Measurements from ENCODE around the gene PPP3CA.

PPP3CA gene

DNA sequence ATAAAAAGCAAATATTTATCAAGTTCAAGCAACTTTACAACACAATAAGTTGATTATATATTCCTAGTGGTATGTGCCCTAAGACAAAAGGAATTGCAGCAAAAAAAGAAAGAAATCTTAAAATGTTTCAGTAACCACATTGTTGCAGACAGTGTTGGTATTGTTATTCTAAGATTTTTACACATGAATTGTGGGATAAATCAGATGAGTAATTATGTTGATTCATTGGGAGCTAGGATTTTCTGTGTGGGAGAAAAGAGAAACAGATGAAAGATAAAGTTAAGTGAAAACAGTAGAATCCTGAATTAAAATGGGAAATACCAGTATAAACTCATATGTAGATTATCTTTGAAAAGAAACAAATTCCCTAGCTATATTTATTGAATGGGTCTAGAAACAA lies 362.4 kb downstream of the PPP3CA start:
- CTCF ChIA-PET: no interaction called here
- Histone ChIP-seq H3K27ac (ENCODE audit: insufficient read depth in 1 of 2, low read depth in 1 of 2, low read length in 2 of 2, poor library complexity in 1 of 2, severe bottlenecking in 2 of 2) (no peak overlapping the region), H3K4me1 (ENCODE audit: control extremely low read depth in 1 of 4, control insufficient read depth in 4 of 4, insufficient read depth in 4 of 4, low read length in 3 of 4) (peaks cover 0 to 5% (median 5%) of the 10 kb centered on the region in 4 experiments), H3K4me3 (ENCODE audit: control insufficient read depth in 1 of 7, extremely low read depth in 1 of 7, insufficient read depth in 4 of 7, low read depth in 2 of 7, low read length in 6 of 7) (no peak overlapping the region), H3K9me3 (ENCODE audit: control extremely low read depth in 1 of 5, control insufficient read depth in 4 of 5, insufficient read depth in 2 of 5, low read depth in 1 of 5, low read length in 4 of 5) (no peaks in the 10 kb centered on the region), H3K36me3 (ENCODE audit: control insufficient read depth in 4 of 4, insufficient read depth in 4 of 4, low read length in 3 of 4) (no peaks in the 10 kb centered on the region), H3K27me3 (replicated peaks in 2 of 5; ENCODE audit: control insufficient read depth in 4 of 5, insufficient read depth in 5 of 5, low read length in 4 of 5) (no peaks in the 10 kb centered on the region)
- DNase-seq: no peak
- POLR2A ChIA-PET: interaction anchor here (0.6 kb wide), 1 partner anchor 547 kb away, joined by 4 read pairs; no protein-coding TSS in a partner anchor

DNA sequence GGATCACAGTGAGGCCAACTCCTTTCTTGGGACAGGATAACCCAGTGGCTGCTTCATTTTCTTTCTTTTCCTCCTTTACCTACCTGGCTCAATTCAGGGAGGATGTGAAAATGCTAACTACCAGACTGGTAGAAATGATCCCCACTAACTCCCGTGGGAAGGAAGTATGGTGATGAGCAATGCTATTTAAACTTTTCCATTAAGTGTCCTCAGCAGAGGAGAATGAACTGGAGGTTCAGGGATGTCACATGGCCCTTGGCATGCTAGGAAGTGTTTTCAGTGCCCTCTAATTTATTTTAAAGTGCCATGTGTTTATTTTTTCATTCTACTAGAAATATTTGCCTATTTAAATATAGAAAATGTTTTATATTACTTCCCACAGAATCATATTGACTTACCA lies 363.9 kb downstream of the PPP3CA start:
- no peak overlapping the region for H3K4me3 ChIP-seq (ENCODE audit: control insufficient read depth in 1 of 7, extremely low read depth in 1 of 7, insufficient read depth in 4 of 7, low read depth in 2 of 7, low read length in 6 of 7)
- ChIA-PET POLR2A (no interaction called here), CTCF (no interaction called here)
- WGBS (ENCODE audit: insufficient coverage): no CpG with 5 or more reads among the region's 1 CpG
- no peaks in the 10 kb centered on the region for H3K27me3 ChIP-seq (replicated peaks in 2 of 5; ENCODE audit: control insufficient read depth in 4 of 5, insufficient read depth in 5 of 5, low read length in 4 of 5)
- no peaks in the 10 kb centered on the region for H3K9me3 ChIP-seq (ENCODE audit: control extremely low read depth in 1 of 5, control insufficient read depth in 4 of 5, insufficient read depth in 2 of 5, low read depth in 1 of 5, low read length in 4 of 5)
- peaks cover 0 to 5% (median 5%) of the 10 kb centered on the region in 4 experiments for H3K4me1 ChIP-seq (ENCODE audit: control extremely low read depth in 1 of 4, control insufficient read depth in 4 of 4, insufficient read depth in 4 of 4, low read length in 3 of 4)
- H3K36me3 ChIP-seq (ENCODE audit: control insufficient read depth in 4 of 4, insufficient read depth in 4 of 4, low read length in 3 of 4): no peaks in the 10 kb centered on the region
- no peak for DNase-seq
- no peak overlapping the region for H3K27ac ChIP-seq (ENCODE audit: insufficient read depth in 1 of 2, low read depth in 1 of 2, low read length in 2 of 2, poor library complexity in 1 of 2, severe bottlenecking in 2 of 2)

DNA sequence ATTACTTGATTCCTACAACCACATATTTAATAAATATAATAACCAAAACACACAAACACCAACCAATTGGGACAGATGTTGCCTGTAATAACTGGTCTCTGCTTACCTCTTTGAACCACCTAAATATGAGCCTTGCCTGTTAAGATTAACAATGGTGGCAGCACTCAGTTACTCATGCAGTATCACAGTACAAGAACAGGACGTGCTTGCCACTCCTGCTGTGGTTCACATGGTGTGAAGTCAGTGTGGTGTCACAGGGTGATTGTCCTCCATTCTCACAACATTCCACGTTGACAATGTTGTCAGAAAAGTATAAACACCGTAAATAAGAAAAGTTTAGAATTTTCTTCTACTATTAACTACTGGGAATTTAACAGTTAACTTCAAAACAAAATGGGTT lies 365.0 kb downstream of the PPP3CA start:
- no peaks in the 10 kb centered on the region for H3K36me3 ChIP-seq (ENCODE audit: control insufficient read depth in 4 of 4, insufficient read depth in 4 of 4, low read length in 3 of 4)
- no peaks in the 10 kb centered on the region for H3K27me3 ChIP-seq (replicated peaks in 2 of 5; ENCODE audit: control insufficient read depth in 4 of 5, insufficient read depth in 5 of 5, low read length in 4 of 5)
- 90% methylated on average over 1 of the region's 3 CpGs for WGBS (ENCODE audit: insufficient coverage)
- DNase-seq: no peak
- no peak overlapping the region for H3K4me3 ChIP-seq (ENCODE audit: control insufficient read depth in 1 of 7, extremely low read depth in 1 of 7, insufficient read depth in 4 of 7, low read depth in 2 of 7, low read length in 6 of 7)
- POLR2A ChIA-PET: interaction anchor here (0.6 kb wide), 1 partner anchor 255 kb away, joined by 7 read pairs; no protein-coding TSS in a partner anchor
- no peaks in the 10 kb centered on the region for H3K9me3 ChIP-seq (ENCODE audit: control extremely low read depth in 1 of 5, control insufficient read depth in 4 of 5, insufficient read depth in 2 of 5, low read depth in 1 of 5, low read length in 4 of 5)
- H3K4me1 ChIP-seq (ENCODE audit: control extremely low read depth in 1 of 4, control insufficient read depth in 4 of 4, insufficient read depth in 4 of 4, low read length in 3 of 4): peaks cover 0 to 5% (median 5%) of the 10 kb centered on the region in 4 experiments
- CTCF ChIA-PET: no interaction called here
- no peak overlapping the region for H3K27ac ChIP-seq (ENCODE audit: insufficient read depth in 1 of 2, low read depth in 1 of 2, low read length in 2 of 2, poor library complexity in 1 of 2, severe bottlenecking in 2 of 2)

DNA sequence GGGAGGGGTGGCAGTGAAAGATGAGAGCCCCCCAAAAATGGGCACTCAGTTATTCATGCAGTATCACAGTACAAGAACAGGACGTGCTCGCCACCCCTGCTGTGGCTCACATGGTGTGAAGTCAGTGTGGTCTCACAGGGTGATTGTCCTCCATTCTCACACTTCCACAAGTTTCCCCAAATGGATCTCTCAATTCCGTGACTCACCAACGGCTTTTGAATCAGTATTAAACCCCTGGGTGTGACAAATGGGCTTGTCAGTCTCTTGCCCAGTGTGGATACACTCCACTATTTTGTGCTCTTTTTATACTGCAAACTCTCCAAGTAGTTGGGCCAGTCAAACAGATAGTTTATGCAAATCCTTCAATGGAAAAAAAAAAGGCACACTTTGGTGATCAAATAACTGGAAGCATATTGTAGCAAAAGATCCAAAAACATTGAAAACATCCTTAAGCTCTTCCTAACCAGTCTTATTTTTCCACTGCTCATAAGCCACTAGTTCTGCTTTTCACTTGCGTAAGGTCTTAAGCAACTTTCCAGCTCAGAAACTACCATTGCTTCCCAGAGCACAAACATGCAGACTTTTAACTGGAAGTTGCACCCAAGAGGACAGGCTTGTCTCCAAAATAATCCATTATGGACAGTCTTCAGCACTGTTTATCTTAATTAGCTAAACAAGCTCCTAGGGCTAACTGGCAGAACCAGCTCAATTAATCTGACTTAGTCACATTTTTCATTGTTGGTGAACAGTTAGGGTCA lies 365.7 kb downstream of the PPP3CA start:
- peaks cover 0 to 5% (median 5%) of the 10 kb centered on the region in 4 experiments for H3K4me1 ChIP-seq (ENCODE audit: control extremely low read depth in 1 of 4, control insufficient read depth in 4 of 4, insufficient read depth in 4 of 4, low read length in 3 of 4)
- H3K27ac ChIP-seq (ENCODE audit: insufficient read depth in 1 of 2, low read depth in 1 of 2, low read length in 2 of 2, poor library complexity in 1 of 2, severe bottlenecking in 2 of 2): no peak overlapping the region
- DNase-seq: peak in 2 of 3 donors; percentile 48 to 56
- CTCF ChIA-PET: no interaction called here
- POLR2A ChIA-PET: interaction anchor here (0.6 kb wide), 1 partner anchor 256 kb away, joined by 7 read pairs; no protein-coding TSS in a partner anchor
- H3K27me3 ChIP-seq (replicated peaks in 2 of 5; ENCODE audit: control insufficient read depth in 4 of 5, insufficient read depth in 5 of 5, low read length in 4 of 5): no peaks in the 10 kb centered on the region
- H3K36me3 ChIP-seq (ENCODE audit: control insufficient read depth in 4 of 4, insufficient read depth in 4 of 4, low read length in 3 of 4): no peaks in the 10 kb centered on the region
- WGBS (ENCODE audit: insufficient coverage): 80% methylated on average over 5 of the region's 5 CpGs
- no peak overlapping the region for H3K4me3 ChIP-seq (ENCODE audit: control insufficient read depth in 1 of 7, extremely low read depth in 1 of 7, insufficient read depth in 4 of 7, low read depth in 2 of 7, low read length in 6 of 7)
- H3K9me3 ChIP-seq (ENCODE audit: control extremely low read depth in 1 of 5, control insufficient read depth in 4 of 5, insufficient read depth in 2 of 5, low read depth in 1 of 5, low read length in 4 of 5): no peaks in the 10 kb centered on the region

DNA sequence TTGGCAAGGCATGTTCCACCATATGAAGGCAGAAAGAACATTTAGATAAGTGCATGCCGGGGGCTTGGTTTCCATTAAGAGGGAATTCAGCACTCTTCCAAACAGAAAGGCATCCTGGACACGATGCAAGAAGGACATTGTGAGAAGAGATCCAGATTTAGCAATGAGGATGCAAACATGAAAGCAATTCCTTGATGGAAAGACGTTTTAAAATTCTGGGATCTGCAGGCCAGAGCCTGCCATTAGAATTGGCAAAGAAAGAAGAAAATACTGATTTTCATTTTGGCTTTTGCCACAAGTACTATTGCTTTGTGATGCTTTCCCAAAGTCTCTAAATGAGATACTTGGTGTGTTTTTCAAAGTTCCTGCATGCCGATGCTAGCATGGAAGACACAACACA lies 367.6 kb downstream of the PPP3CA start:
- WGBS (ENCODE audit: insufficient coverage): 93% methylated on average over 3 of the region's 4 CpGs
- no peaks in the 10 kb centered on the region for H3K36me3 ChIP-seq (ENCODE audit: control insufficient read depth in 4 of 4, insufficient read depth in 4 of 4, low read length in 3 of 4)
- no peak overlapping the region for H3K27ac ChIP-seq (ENCODE audit: insufficient read depth in 1 of 2, low read depth in 1 of 2, low read length in 2 of 2, poor library complexity in 1 of 2, severe bottlenecking in 2 of 2)
- peaks cover 0 to 5% (median 5%) of the 10 kb centered on the region in 4 experiments for H3K4me1 ChIP-seq (ENCODE audit: control extremely low read depth in 1 of 4, control insufficient read depth in 4 of 4, insufficient read depth in 4 of 4, low read length in 3 of 4)
- CTCF ChIA-PET: no interaction called here
- no peak overlapping the region for H3K4me3 ChIP-seq (ENCODE audit: control insufficient read depth in 1 of 7, extremely low read depth in 1 of 7, insufficient read depth in 4 of 7, low read depth in 2 of 7, low read length in 6 of 7)
- POLR2A ChIA-PET: no interaction called here
- no peaks in the 10 kb centered on the region for H3K27me3 ChIP-seq (replicated peaks in 2 of 5; ENCODE audit: control insufficient read depth in 4 of 5, insufficient read depth in 5 of 5, low read length in 4 of 5)
- DNase-seq: no peak
- no peaks in the 10 kb centered on the region for H3K9me3 ChIP-seq (ENCODE audit: control extremely low read depth in 1 of 5, control insufficient read depth in 4 of 5, insufficient read depth in 2 of 5, low read depth in 1 of 5, low read length in 4 of 5)

DNA sequence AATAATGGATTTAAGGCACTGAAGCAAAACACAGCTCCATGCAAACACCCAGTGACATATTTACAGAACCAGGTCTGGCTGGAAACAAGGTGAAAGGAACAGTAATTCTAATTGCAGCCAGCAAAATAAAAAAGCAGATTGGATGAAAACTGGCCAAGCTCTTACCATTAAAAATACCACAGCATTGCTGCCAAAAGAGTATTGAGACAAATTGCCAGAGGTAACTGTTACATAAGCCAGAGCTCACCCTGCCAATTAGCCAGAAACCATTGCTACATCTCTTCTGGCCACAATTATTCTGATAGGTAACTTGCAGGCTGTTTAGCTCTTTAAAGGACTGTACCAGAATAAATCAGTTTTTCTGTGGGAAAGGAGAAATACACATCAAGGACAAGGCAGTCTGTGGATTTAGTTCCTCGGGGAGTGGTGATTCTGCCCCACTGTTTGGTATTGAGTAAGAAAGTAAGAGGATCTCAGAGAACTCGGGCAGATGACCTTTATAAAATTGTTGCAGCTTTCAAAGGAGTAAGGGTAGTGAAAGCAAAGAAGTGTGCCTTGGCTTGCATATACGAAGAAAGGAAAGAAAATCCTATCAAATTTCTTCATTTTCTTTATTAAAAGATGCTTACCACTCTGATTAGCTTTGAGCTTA lies 369.5 kb downstream of the PPP3CA start:
- 100% methylated on average over 1 of the region's 3 CpGs for WGBS (ENCODE audit: insufficient coverage)
- no peak for DNase-seq
- ChIA-PET CTCF (interaction anchor here (0.9 kb wide), 1 partner anchor 8 kb away, joined by 3 read pairs; no protein-coding TSS in a partner anchor), POLR2A (no interaction called here)
- Histone ChIP-seq H3K4me3 (ENCODE audit: control insufficient read depth in 1 of 7, extremely low read depth in 1 of 7, insufficient read depth in 4 of 7, low read depth in 2 of 7, low read length in 6 of 7) (no peak overlapping the region), H3K9me3 (ENCODE audit: control extremely low read depth in 1 of 5, control insufficient read depth in 4 of 5, insufficient read depth in 2 of 5, low read depth in 1 of 5, low read length in 4 of 5) (no peaks in the 10 kb centered on the region), H3K27me3 (replicated peaks in 2 of 5; ENCODE audit: control insufficient read depth in 4 of 5, insufficient read depth in 5 of 5, low read length in 4 of 5) (no peaks in the 10 kb centered on the region), H3K36me3 (ENCODE audit: control insufficient read depth in 4 of 4, insufficient read depth in 4 of 4, low read length in 3 of 4) (no peaks in the 10 kb centered on the region), H3K27ac (ENCODE audit: insufficient read depth in 1 of 2, low read depth in 1 of 2, low read length in 2 of 2, poor library complexity in 1 of 2, severe bottlenecking in 2 of 2) (no peak overlapping the region), H3K4me1 (ENCODE audit: control extremely low read depth in 1 of 4, control insufficient read depth in 4 of 4, insufficient read depth in 4 of 4, low read length in 3 of 4) (peaks cover 0 to 5% (median 5%) of the 10 kb centered on the region in 4 experiments)

DNA sequence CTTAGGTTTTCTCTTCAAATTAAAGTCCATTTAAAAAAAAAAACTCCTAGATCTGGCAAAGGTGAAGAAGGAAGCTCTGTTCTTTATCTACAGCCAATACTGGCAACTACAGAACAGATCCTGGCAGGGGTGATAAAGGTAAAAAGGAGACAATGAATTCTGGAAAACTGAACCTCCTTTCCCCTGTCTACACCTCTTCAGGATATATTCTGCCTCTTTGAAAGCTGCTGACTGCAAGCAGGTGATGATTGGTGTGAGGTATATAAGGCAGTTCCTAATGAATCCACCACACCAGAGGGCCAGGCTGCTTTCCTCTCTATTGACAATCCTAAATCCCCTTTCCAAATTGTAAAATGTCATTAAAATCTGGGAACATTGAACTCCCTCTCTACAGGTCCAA lies 370.1 kb downstream of the PPP3CA start:
- Histone ChIP-seq H3K4me3 (ENCODE audit: control insufficient read depth in 1 of 7, extremely low read depth in 1 of 7, insufficient read depth in 4 of 7, low read depth in 2 of 7, low read length in 6 of 7) (no peak overlapping the region), H3K9me3 (ENCODE audit: control extremely low read depth in 1 of 5, control insufficient read depth in 4 of 5, insufficient read depth in 2 of 5, low read depth in 1 of 5, low read length in 4 of 5) (no peaks in the 10 kb centered on the region), H3K27ac (ENCODE audit: insufficient read depth in 1 of 2, low read depth in 1 of 2, low read length in 2 of 2, poor library complexity in 1 of 2, severe bottlenecking in 2 of 2) (no peak overlapping the region), H3K27me3 (replicated peaks in 2 of 5; ENCODE audit: control insufficient read depth in 4 of 5, insufficient read depth in 5 of 5, low read length in 4 of 5) (no peaks in the 10 kb centered on the region), H3K36me3 (ENCODE audit: control insufficient read depth in 4 of 4, insufficient read depth in 4 of 4, low read length in 3 of 4) (no peaks in the 10 kb centered on the region), H3K4me1 (ENCODE audit: control extremely low read depth in 1 of 4, control insufficient read depth in 4 of 4, insufficient read depth in 4 of 4, low read length in 3 of 4) (peaks cover 0 to 5% (median 5%) of the 10 kb centered on the region in 4 experiments)
- no peak for DNase-seq
- CTCF ChIA-PET: interaction anchor here (0.9 kb wide), 1 partner anchor 9 kb away, joined by 3 read pairs; no protein-coding TSS in a partner anchor
- POLR2A ChIA-PET: no interaction called here

All from common myeloid progenitor, CD34-positive (primary cell).